D721Med (cell line): ENCODE results near the gene CCNQ.

Experiments used
- DNase-seq: peaks from one replicate; pipeline ENCODE4 v3.0.0; 2011; ENCODE audit warnings: low spot score; ENCODE audit not compliant: insufficient read length
- FAIRE-seq: peaks from 2 replicates; lab custom pipeline; 2011; peaks lifted over from hg19 to GRCh38; lab: Jason Lieb, UNC
- TF ChIP-seq, protein P1 (sequence below): IDR thresholded peaks from 2 replicates; pipeline ENCODE4 v1.5.1; 2012; ENCODE audit warnings: mild to moderate bottlenecking, control low read depth; ENCODE audit not compliant: insufficient read depth; ENCODE audit errors: missing control alignments

The CCNQ gene

GRCh38 chrX:153635788-153636668 lies 37.1 kb upstream of the CCNQ start:
- FAIRE-seq, result no peak
- no peak for DNase-seq
- TF ChIP-seq, protein P1, sequence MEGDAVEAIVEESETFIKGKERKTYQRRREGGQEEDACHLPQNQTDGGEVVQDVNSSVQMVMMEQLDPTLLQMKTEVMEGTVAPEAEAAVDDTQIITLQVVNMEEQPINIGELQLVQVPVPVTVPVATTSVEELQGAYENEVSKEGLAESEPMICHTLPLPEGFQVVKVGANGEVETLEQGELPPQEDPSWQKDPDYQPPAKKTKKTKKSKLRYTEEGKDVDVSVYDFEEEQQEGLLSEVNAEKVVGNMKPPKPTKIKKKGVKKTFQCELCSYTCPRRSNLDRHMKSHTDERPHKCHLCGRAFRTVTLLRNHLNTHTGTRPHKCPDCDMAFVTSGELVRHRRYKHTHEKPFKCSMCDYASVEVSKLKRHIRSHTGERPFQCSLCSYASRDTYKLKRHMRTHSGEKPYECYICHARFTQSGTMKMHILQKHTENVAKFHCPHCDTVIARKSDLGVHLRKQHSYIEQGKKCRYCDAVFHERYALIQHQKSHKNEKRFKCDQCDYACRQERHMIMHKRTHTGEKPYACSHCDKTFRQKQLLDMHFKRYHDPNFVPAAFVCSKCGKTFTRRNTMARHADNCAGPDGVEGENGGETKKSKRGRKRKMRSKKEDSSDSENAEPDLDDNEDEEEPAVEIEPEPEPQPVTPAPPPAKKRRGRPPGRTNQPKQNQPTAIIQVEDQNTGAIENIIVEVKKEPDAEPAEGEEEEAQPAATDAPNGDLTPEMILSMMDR, result peak; percentile 35

DNA sequence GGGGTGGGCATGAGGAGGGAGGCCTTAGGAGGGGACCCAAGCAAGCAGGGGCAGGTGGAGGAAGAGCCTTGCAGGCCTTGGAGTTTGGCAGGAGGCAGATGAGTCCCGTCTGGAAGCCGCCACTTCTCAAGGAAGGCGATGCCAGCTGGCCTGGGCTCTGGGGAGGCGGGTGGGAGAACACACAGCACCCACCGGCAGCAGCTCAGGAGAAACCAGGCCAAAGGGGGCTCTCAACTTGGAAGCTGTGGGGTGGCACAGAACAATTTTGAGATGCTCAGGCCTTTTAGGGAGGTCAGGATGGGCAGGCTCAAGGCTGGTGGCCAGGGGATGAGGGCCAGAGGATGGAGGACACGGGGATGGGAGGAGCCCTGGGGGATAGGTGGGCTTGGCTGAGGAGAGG lies 36.4 kb upstream of the CCNQ start:
- TF ChIP-seq, protein P1, result no peak
- DNase-seq, result no peak
- no peak for FAIRE-seq

DNA sequence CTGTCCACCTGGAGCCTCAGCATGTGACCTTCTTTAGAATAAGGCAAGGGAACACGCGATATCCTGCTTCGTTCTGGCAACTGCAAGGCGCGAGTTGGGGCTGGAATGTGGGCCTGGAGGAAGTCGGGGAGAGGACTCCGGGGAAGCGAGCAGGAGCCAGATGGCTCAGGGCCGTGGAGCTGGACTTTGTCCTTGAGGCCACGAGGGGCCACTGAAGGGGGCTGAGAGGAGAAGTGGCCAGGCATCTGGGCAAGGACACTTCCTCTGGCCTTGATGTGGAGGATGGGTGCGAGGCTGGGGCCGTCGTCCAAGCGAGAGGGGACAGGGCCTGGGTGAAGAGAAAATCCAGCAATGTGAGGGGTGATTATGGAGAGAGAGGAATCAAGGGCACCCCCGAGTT lies 35.9 kb upstream of the CCNQ start:
- no peak for FAIRE-seq
- TF ChIP-seq, protein P1, result no peak
- no peak for DNase-seq

DNA sequence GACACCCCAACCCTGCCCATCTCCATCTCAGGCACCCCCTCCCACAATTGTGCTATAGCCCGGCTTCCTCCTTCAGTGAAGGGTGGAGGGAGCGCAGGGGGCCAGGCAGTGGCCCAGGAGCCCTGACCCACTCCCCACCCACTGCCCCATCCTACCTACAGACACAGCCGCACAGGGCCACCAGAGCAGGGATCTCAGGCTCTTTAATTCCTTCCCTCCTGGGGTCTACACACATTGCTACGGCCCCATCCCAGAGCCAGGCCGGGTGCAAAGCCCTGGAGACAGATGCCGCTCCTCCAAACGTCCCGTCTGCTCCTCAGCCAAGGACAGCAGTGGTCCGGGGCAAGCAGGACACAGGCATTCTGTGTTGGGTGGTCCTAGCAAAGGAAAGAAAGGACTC lies 35.3 kb upstream of the CCNQ start:
- no peak for FAIRE-seq
- TF ChIP-seq, protein P1, result no peak
- no peak for DNase-seq

- DNase-seq (no peak), FAIRE-seq (no peak)
- TF ChIP-seq, protein P1, result no peak
Measured at GRCh38 chrX:153633607-153634180, 34.8 kb upstream of the CCNQ start.

DNA sequence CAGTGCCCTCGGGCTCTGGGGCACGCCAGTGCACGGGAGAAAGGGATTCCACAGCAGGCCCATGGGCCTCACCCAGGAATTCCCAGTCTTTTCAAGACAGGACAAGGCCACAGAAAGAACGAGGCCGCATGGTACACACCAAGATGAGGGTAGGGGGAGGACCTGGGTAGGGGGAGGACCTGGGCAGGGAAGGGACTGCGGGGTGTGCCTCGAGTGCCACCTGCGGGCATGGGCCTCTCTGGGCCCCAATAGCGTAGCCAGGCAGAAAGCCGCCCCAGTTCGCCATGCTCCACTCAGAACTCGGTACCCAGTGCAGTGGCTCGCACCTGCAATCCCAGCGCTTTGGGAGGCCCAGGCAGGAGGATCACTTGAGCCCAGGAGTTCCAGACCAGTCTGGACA lies 34.1 kb upstream of the CCNQ start:
- TF ChIP-seq, protein P1, result no peak
- no peak for FAIRE-seq
- no peak for DNase-seq

GRCh38 chrX:153632595-153632946 lies 33.6 kb upstream of the CCNQ start:
- no peak for DNase-seq
- FAIRE-seq, result no peak
- TF ChIP-seq, protein P1, result no peak
